ENCODE measurements around the gene GSK3B. TPM values are rescaled to one million over a fixed set of nuclear protein-coding genes. Genes with fewer than 3 reads are reported as not detected.

The GSK3B gene
- total RNA-seq, 1 experiment from 2014 or later, result 50.0 TPM

DNA sequence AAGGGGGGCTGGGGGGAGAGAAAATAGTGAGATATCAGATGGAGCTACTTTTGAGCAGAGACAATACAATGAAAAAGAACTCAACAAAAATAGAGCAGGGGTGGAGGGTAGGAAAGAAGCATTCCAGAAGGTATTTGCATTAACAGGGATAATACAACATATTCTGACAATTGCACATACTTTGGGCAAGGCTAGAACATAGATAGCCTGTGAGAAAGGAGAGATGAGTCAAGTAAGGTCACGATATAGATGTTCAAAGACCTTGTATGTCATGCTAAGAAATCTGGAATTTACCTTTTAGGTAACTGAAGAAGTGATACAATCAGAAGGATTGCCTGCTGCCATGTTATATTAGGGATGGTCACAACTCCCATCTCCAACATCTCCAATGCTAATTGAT, 155.2 kb downstream of the GSK3B start:
- BruUV-seq (replicated peaks), result no TSS peak
- POLR2A ChIA-PET, result no interaction called here
- H3K79me2 ChIP-seq (ENCODE audit: insufficient read depth, low read length), result peaks cover 35% of the 10 kb centered on the region

More for the DNA sequence above, 155.2 kb downstream of the GSK3B start:
- no peaks in the 10 kb centered on the region for H3K27me3 ChIP-seq (ENCODE audit: insufficient read depth, low read length)
- no peaks in the 10 kb centered on the region for H3K9me3 ChIP-seq (ENCODE audit: control insufficient read depth in 1 of 2, insufficient read depth in 1 of 2, low read depth in 1 of 2, low read length in 2 of 2)
- no peaks in the 10 kb centered on the region for H3K4me1 ChIP-seq (ENCODE audit: control insufficient read depth in 1 of 2, insufficient read depth in 2 of 2, low read length in 2 of 2)
- TF ChIP-seq ZFX (IDR thresholded peaks at IDR 0.05), result no peak
- TF ChIP-seq EZH2phosphoT487 (IDR thresholded peaks at IDR 0.05; ENCODE audit: borderline replicate concordance), result no peak
- no peak for TF ChIP-seq RAD21 (IDR thresholded peaks at IDR 0.05; ENCODE audit: low read depth)
- TF ChIP-seq YY1 (IDR thresholded peaks at IDR 0.05; ENCODE audit: extremely low read depth, insufficient replicate concordance, low read depth, low read length), result no peak
- no peak for TF ChIP-seq JUND (IDR thresholded peaks at IDR 0.05)
- TF ChIP-seq, protein P1, sequence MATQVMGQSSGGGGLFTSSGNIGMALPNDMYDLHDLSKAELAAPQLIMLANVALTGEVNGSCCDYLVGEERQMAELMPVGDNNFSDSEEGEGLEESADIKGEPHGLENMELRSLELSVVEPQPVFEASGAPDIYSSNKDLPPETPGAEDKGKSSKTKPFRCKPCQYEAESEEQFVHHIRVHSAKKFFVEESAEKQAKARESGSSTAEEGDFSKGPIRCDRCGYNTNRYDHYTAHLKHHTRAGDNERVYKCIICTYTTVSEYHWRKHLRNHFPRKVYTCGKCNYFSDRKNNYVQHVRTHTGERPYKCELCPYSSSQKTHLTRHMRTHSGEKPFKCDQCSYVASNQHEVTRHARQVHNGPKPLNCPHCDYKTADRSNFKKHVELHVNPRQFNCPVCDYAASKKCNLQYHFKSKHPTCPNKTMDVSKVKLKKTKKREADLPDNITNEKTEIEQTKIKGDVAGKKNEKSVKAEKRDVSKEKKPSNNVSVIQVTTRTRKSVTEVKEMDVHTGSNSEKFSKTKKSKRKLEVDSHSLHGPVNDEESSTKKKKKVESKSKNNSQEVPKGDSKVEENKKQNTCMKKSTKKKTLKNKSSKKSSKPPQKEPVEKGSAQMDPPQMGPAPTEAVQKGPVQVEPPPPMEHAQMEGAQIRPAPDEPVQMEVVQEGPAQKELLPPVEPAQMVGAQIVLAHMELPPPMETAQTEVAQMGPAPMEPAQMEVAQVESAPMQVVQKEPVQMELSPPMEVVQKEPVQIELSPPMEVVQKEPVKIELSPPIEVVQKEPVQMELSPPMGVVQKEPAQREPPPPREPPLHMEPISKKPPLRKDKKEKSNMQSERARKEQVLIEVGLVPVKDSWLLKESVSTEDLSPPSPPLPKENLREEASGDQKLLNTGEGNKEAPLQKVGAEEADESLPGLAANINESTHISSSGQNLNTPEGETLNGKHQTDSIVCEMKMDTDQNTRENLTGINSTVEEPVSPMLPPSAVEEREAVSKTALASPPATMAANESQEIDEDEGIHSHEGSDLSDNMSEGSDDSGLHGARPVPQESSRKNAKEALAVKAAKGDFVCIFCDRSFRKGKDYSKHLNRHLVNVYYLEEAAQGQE (IDR thresholded peaks at IDR 0.05; ENCODE audit: low read depth), result no peak
- TF ChIP-seq, protein P2, sequence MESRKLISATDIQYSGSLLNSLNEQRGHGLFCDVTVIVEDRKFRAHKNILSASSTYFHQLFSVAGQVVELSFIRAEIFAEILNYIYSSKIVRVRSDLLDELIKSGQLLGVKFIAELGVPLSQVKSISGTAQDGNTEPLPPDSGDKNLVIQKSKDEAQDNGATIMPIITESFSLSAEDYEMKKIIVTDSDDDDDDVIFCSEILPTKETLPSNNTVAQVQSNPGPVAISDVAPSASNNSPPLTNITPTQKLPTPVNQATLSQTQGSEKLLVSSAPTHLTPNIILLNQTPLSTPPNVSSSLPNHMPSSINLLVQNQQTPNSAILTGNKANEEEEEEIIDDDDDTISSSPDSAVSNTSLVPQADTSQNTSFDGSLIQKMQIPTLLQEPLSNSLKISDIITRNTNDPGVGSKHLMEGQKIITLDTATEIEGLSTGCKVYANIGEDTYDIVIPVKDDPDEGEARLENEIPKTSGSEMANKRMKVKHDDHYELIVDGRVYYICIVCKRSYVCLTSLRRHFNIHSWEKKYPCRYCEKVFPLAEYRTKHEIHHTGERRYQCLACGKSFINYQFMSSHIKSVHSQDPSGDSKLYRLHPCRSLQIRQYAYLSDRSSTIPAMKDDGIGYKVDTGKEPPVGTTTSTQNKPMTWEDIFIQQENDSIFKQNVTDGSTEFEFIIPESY (IDR thresholded peaks at IDR 0.05; ENCODE audit: extremely low read depth, insufficient replicate concordance, low read length), result no peak
- H3K9ac ChIP-seq (ENCODE audit: low read length), result no peak overlapping the region
- H3K9me2 ChIP-seq (ENCODE audit: insufficient read depth), result no peaks in the 10 kb centered on the region
- H3K4me2 ChIP-seq (ENCODE audit: low read length), result no peak overlapping the region
- intact Hi-C loops (cut with micrococcal nuclease), result loop anchor here (10.0 kb wide), 1 partner anchor 56 kb away; no protein-coding TSS in a partner anchor
- DNase-seq (ENCODE audit: low read depth, low spot score), result no peak
- ATAC-seq, result no peak
- no peaks in the 10 kb centered on the region for H3K36me3 ChIP-seq (ENCODE audit: control insufficient read depth in 1 of 2, insufficient read depth in 2 of 2, low read length in 2 of 2)
- no peak overlapping the region for H3K27ac ChIP-seq (ENCODE audit: low read depth, low read length)
- CTCF ChIA-PET, result no interaction called here
- H2AFZ ChIP-seq (ENCODE audit: low read depth, low read length, poor library complexity, severe bottlenecking), result no peak overlapping the region
- no peaks in the 10 kb centered on the region for H4K20me1 ChIP-seq (ENCODE audit: insufficient read depth)
- H3K4me3 ChIP-seq (replicated peaks in 1 of 2; ENCODE audit: low read depth in 1 of 2, low read length in 2 of 2), result no peak overlapping the region
- RAD21 ChIA-PET (ENCODE audit: low non-redundant PET in 1 of 2, low total read pairs in 2 of 2, uncharacterized antibody in 2 of 2, unreplicated experiment in 2 of 2), result no interaction called here

Data from HCT116 (cell line).